Transverse colon (tissue), 4 donors: ENCODE measurements around the gene ANO4. TPM values are rescaled to one million over a fixed set of nuclear protein-coding genes. Genes with fewer than 3 reads are reported as not detected.

Experiments used
- DNase-seq: peaks from one replicate; pipeline ENCODE4 v3.0.0-alpha.2; 2019
- H3K27ac ChIP-seq, 4 donors: fragments of 200-600 bp; sonication (generic); 2 replicates each; pipeline ENCODE4 v1.5.1; 2016 to 2018; ENCODE audit warnings: inconsistent platforms in 4 of 4
- H3K27me3 ChIP-seq: fragments of 200-600 bp; sonication (generic); 2 replicates; pipeline ENCODE4 v1.5.1; 2017; ENCODE audit warnings: inconsistent platforms
- H3K36me3 ChIP-seq, 4 donors: fragments of 200-600 bp; sonication (generic); 2 replicates each; pipeline ENCODE4 v1.5.1; 2017 to 2019; ENCODE audit warnings: inconsistent platforms in 4 of 4
- H3K4me1 ChIP-seq, 4 donors: fragments of 200-600 bp; sonication (generic); 2 replicates each; pipeline ENCODE4 v1.5.1; 2017 to 2020; ENCODE audit warnings: inconsistent platforms in 4 of 4
- H3K4me3 ChIP-seq, 4 donors: fragments of 200-600 bp; sonication (generic); 1 replicate in 1 of 4; 2 replicates in 3 of 4; pipeline versions ENCODE4 v1.5.1 to v1.6.1; 2017 to 2019; ENCODE audit warnings: inconsistent platforms in 4 of 4
- H3K9me3 ChIP-seq, 2 donors: fragments of 200-600 bp; sonication (generic); 2 replicates each; pipeline ENCODE4 v1.5.1; 2017 to 2019; ENCODE audit warnings: inconsistent platforms in 2 of 2
- CTCF ChIP-seq, 5 experiments: fragments of 200-600 bp in 3 of 5; fragments of 450-650 bp in 2 of 5; sonication (generic) in 3 of 5; IDR thresholded peaks; 1 replicate in 2 of 5; 2 replicates in 3 of 5; pipeline ENCODE4 v1.5.1; 2016 to 2017; ENCODE audit warnings: antibody characterized with exemption in 5 of 5, inconsistent platforms in 3 of 5, mild to moderate bottlenecking in 2 of 5, moderate library complexity in 1 of 5
- EP300 ChIP-seq: sonication (generic); formaldehyde crosslinking; IDR thresholded peaks from one replicate; pipeline ENCODE4 v1.6.1; 2017; ENCODE audit warnings: antibody characterized with exemption, low read depth
- POLR2A ChIP-seq: fragments of 450-650 bp; IDR thresholded peaks from one replicate; pipeline ENCODE4 v1.6.1; 2016; ENCODE audit warnings: antibody characterized with exemption, mild to moderate bottlenecking, moderate library complexity
- POLR2AphosphoS5 ChIP-seq, 3 donors: sonication (generic); formaldehyde crosslinking; IDR thresholded peaks; one replicate each; pipeline ENCODE4 v1.6.1; 2016; ENCODE audit warnings: antibody characterized with exemption in 3 of 3
- WGBS, 2 donors: methylation state at CpG; one replicate each; pipeline ENCODE4 v1.1.5; 2018; ENCODE audit warnings: low coverage in 1 of 2; 5-methylcytosine and 5-hydroxymethylcytosine counted together
- in situ Hi-C, 4 donors: fragments of 200-750 bp; cut with MboI; loops; one replicate each; pipeline versions ENCODE4 v1.15.0 to v1.15.1; 2017; ENCODE audit warnings: low sequenced_read_pairs in 3 of 4, low pct_ligation_motif_present in 1 of 4, low pct_unique_long_range_greater_than_20kb in 1 of 4
- intact Hi-C: fragments of 100-400 bp; cut with DNase I; formaldehyde crosslinking; loops from one replicate; pipeline ENCODE4 v1.15.1; 2023; ENCODE audit warnings: low total_unique reads
- total RNA-seq, 4 donors: library from RNA; depleted of rRNA; stranded (reverse); fragments of >200 nt; gene quantifications; one replicate each; pipeline ENCODE4 v1.1.0, GENCODE V29; 2016

Gene ANO4
- total RNA-seq, 4 donors from 2014 or later: 0.14 TPM; not detected in 3

GRCh38 chr12:100797786-100798185 lies 3.2 kb downstream of the ANO4 start:
- no peak for DNase-seq
- TF ChIP-seq EP300 (no peak), CTCF (IDR thresholded peaks at IDR 0.05) (no peak), POLR2AphosphoS5 (IDR thresholded peaks at IDR 0.05) (no peak), POLR2A (no peak)
- Histone ChIP-seq H3K27ac (no peak overlapping the region), H3K9me3 (no peaks in the 10 kb centered on the region), H3K4me3 (no peak overlapping the region), H3K27me3 (peaks cover 5% of the 10 kb centered on the region), H3K36me3 (no peaks in the 10 kb centered on the region), H3K4me1 (no peaks in the 10 kb centered on the region)
- intact Hi-C loops: no loop called here
- in situ Hi-C loops: no loop called here

GRCh38 chr12:100798286-100799160 lies 3.9 kb downstream of the ANO4 start:
- Histone ChIP-seq H3K36me3 (no peaks in the 10 kb centered on the region), H3K27ac (no peak overlapping the region), H3K4me3 (no peak overlapping the region), H3K4me1 (no peaks in the 10 kb centered on the region), H3K9me3 (no peaks in the 10 kb centered on the region), H3K27me3 (peaks cover 5% of the 10 kb centered on the region)
- TF ChIP-seq POLR2A (no peak), EP300 (no peak), CTCF (IDR thresholded peaks at IDR 0.05) (no peak), POLR2AphosphoS5 (IDR thresholded peaks at IDR 0.05) (no peak)
- intact Hi-C loops (no loop called here), in situ Hi-C loops (no loop called here)
- WGBS, 2 donors: 40 to 56% methylated on average over 3 of the region's 3 CpGs
- DNase-seq: no peak

- WGBS, 2 donors: 59% methylated on average over 2 of the region's 2 CpGs; no CpG with 5 or more reads in 1 of the 2 donors
- no peak overlapping the region for H3K27ac ChIP-seq
- no peaks in the 10 kb centered on the region for H3K27me3 ChIP-seq
- no peaks in the 10 kb centered on the region for H3K9me3 ChIP-seq
- intact Hi-C loops (no loop called here), in situ Hi-C loops (no loop called here)
- H3K4me3 ChIP-seq: no peak overlapping the region
- TF ChIP-seq EP300 (no peak), POLR2AphosphoS5 (IDR thresholded peaks at IDR 0.05) (no peak), POLR2A (no peak), CTCF (IDR thresholded peaks at IDR 0.05) (no peak)
- no peak for DNase-seq
- H3K36me3 ChIP-seq: no peaks in the 10 kb centered on the region
- H3K4me1 ChIP-seq: no peaks in the 10 kb centered on the region
These were observed 5.2 kb downstream of the ANO4 start for GRCh38 chr12:100799770-100800169.

GRCh38 chr12:100800723-100801122 lies 6.1 kb downstream of the ANO4 start:
- intact Hi-C loops: no loop called here
- no peak overlapping the region for H3K27ac ChIP-seq

More at GRCh38 chr12:100800723-100801122, 6.1 kb downstream of the ANO4 start:
- TF ChIP-seq POLR2AphosphoS5 (IDR thresholded peaks at IDR 0.05) (no peak), POLR2A (no peak), CTCF (IDR thresholded peaks at IDR 0.05) (no peak), EP300 (no peak)
- Histone ChIP-seq H3K27me3 (no peaks in the 10 kb centered on the region), H3K36me3 (no peaks in the 10 kb centered on the region), H3K9me3 (peaks cover 0 to 6% of the 10 kb centered on the region in 2 donors), H3K4me1 (no peaks in the 10 kb centered on the region), H3K4me3 (no peak overlapping the region)
- DNase-seq: no peak
- 87 to 88% methylated on average over 1 of the region's 1 CpG for WGBS, 2 donors
- in situ Hi-C loops: no loop called here
